NCI-H1048 (cell line): ENCODE measurements around the gene SUPT20H.
"Not testable (repeated sequence)": the region's sequence is repeated elsewhere in the genome, so short reads cannot be mapped to it uniquely, and the experiment has no call there.

Experiments
- DNase-seq: peaks from one replicate; lab custom pipeline; 2025; lab: John Stamatoyannopoulos, UW

Gene SUPT20H

DNA sequence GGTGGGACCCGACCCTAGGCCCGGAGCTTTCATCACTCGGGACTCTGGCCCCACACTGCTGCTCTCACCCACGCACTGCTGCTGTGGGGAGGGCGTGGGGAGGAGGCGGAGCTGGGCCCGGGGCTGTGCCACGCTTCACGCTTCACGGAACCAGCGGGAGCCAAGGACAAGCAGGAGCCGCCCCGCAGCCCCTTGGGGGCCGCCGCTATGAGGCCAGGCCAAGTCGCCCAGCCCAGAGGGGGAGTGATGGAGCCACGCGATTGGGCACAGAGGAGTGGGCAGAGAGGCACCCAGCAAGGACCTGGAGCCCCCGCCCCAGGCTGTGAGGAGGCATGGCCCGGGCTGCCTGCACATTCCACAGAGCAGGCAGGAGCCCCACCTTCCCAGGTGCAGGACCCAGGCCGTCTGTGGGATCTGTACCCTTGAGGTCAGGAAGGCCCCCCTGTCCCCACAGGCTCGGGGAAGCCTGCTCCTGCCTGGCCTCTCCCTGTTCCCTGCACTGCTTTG, 10.2 kb upstream of the SUPT20H start:
- no peak for DNase-seq

DNA sequence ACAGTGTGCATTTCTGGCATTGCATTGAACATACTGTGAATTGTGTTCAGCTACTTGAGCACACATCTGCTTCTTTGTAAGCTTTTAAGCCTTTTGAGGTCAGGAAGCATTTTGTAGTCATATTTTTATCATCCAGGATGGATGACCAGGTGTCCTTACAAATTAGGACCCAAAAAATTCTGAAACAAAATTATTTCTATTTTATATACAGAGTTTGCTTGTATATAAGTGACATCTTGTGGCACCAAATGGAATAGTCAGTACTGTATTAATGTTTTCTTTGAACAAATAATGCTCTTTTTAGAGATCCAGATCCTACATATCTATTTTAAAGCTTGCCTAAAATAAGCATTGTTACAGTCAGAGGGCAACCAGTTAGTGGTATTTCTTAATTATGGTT, 9.5 kb upstream of the SUPT20H start:
- DNase-seq: no peak

DNA sequence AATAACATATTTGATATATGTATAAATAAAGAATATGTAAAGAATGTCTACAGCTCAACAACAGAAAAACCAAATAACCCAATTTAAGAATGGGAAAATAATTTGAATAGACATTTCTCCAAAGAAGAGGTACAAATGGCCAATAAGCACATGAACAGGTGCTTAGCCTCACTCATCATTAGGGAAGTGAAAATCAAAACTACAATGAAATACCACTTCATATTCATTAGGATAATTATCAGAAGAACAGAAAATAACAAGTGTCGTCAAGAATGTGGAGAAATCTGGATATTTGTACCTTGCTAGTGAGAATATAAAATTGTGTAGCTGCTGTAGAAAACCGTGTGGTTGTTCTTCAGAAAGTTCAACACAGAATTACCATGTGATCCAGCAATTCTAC, 8.4 kb upstream of the SUPT20H start:
- DNase-seq: no peak

DNA sequence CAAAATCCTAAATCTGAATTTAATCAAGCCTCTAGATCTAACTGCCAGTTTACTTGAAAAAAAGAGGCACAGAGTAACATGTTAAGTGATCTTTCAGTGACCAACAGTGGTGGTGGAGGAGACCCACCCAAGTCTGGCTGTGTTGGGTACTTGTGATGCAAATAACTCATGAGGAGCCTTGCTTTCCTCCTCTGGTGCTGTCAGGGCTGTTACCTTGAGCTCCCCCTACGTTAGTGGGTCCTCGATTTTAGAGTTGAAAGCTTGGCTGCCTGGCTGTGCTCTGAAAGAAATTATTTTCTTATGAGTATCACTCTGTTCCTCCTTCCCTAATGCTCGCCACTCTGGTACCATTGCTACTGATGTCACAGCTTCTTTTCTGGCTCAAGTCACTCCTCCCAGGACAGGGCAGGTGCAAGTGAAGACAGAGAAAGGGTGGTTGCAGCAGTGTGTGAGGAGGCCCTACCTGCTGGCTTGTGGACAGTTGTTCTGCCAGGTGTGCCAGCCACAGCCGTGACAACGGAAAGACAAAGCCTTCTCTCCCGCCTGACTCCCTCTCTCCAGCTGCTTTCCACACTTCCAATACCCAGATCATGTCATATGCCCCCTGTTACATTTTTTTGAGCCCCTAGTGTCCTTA, 6.5 kb upstream of the SUPT20H start:
- no peak for DNase-seq

DNA sequence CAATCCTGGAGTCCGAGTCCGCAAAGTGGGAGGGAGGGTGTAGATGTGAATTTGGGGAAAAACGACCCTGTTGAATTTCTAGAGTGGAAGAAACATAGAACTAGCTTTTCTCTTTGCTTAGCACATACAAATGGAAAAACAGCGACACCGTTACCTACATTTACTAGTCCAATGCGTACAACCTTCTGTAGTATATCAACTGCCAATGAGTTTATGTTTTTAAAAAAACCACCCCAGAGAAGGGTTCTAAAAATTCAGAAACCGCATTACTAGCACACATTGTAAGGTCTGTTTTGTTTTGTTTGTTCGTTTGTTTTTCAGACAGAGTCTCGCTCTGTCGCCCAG, 332 bp upstream of the SUPT20H start:
- DNase-seq: no peak

DNA sequence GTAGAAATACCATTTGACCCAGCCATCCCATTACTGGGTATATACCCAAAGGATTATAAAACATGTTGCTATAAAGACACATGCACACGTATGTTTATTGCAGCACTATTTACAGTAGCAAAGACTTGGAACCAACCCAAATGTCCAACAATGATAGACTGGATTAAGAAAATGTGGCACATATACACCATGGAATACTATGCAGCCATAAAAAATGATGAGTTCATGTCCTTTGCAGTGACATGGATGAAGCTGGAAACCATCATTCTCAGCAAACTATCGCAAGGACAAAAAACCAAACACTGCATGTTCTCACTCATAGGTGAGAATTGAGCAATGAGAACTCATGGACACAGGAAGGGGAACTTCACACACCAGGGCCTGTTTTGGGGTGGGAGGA, 3.3 kb downstream of the SUPT20H start:
- not testable (repeated sequence) for DNase-seq

DNA sequence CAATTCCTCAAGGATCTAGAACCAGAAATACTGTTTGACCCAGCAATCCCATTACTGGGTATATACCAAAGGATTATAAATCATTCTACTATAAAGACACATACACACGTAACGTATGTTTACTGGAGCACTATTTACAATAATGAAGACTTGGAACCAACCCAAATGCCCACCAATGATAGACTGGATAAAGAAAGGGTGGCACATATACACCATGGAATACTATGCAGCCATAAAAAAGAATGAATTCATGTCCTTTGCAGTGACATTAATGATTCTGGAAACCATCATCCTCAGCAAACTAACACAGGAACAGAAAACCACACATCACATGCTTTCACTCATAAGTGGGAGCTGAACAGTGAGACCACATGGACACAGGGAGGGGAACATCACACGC, 6.4 kb downstream of the SUPT20H start:
- DNase-seq: not testable (repeated sequence)

DNA sequence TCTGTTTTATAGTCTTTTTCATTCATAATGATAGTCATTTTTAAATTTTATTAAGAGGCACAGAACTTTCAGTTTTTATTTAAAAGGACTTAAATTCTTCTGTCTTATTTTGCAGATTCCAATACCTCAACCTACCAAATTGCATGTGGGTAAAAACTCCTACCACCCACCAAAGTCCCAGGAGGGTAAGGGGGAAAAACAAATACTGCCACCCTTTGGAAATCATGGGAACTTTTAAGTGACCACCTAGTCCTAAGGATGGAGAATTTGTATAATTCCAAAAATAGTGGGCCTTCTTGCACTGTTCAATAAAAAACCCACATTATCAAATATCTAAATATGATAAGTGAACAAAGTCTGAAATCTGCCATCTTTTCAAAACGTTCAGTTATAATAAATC, 9.7 kb downstream of the SUPT20H start:
- DNase-seq: no peak

DNA sequence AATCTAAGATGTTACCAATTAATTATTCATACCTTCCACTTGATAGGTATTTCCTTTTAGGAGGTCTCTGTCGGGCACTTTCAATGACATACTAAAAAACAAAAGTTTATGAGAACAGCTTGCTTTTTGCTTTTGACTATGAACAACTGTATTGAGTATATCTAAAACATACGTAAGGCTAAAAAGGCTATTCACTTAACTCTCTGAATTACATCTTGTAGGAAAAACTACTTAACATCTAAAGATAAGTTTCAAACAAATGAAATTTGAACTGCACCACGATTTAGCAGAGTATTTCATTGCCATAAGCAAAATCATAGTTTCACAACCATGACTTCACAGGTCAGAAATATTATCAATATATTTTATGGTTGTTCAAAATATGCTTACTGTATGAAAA, 11.6 kb downstream of the SUPT20H start:
- no peak for DNase-seq

DNA sequence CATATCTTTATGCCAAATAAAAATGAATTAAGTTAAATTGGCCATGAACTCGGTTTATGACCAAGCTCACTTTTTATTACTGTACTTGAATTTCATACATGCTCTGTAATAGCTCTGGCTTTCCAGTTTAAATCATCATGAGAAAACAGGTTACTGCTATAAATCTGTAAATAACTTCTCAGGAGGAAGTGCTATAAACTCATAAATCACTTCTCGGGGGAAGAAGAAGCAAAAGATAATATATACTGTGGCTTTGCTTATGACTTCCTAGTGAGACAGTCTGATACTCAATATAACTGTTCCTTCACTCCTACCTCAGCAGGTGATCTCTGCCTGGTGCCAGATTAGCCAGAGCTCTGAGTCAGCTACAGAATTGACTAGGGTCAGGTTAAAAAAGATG, 12.5 kb downstream of the SUPT20H start:
- no peak for DNase-seq

DNA sequence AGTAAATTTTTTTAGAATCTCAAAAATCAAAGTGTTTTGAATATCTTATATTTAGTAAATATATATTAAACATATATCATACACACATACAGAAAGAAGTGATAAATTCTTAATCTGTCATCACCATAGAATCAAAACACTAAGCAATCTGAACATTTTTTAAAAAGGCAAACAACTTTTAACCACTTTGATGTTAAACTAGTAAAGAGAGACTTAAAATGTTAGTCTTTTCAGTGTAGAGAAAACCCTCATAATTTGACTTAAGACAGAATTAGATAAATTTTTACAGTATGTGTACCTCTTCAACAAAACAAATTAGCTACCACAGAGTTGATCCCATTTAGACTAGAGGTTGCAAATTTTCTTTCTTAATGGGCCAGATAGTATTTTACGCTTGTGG, 13.4 kb downstream of the SUPT20H start:
- DNase-seq: no peak

DNA sequence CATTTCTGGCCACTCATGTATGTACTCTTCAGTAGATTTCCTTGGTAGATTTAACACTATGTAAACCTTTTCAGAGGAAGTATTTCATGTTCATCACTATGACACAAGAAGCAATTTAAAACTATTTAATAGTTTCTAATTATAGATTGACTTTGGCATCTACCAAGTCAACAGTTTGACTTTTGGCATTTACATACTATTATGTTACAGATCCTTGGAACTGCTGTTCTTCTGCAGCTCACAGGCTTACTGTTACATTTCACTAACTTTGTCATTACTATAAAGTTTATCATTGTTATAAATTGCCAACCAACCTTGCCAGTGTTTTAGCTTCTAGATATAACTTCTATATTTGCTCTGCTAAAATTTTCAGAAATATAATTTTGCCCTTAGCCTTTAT, 18.7 kb downstream of the SUPT20H start:
- DNase-seq: no peak

DNA sequence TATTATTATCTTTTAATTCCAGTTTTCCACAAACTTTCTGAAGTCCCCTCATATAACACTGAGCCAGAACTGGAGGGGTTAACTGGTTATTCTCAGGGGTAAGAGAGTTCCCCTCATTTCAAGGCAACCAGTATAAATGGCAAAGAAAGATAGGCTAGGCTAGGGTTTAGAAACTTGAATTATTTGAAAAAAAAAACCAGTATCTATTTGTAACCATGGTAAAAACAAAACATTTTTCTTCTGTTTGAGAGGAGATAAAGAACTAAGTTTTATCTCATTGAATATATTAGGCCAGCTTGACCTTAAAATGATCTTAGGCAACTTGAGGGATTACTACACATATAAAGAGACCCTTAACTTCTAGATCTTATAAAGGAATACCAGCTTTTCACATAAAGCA, 19.6 kb downstream of the SUPT20H start:
- DNase-seq: no peak

DNA sequence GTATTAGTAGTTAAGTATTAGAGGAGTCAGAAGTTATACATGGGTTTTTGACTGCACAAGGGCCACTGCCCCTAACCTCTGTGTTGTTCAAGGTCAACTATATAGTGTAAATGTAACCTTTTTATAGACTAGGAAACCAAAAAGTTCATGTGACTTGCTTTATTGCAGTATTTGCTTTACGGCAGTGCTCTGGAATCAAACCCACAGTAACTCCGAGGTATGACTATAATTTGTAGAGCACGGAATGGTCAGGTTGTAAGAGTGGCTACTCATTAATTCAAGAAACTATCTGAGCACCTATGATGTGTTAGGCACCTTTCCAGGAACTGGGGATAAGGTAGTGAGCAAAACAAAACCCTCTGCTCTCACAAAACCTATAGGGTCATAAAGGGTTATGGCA, 22.2 kb downstream of the SUPT20H start:
- DNase-seq: no peak

DNA sequence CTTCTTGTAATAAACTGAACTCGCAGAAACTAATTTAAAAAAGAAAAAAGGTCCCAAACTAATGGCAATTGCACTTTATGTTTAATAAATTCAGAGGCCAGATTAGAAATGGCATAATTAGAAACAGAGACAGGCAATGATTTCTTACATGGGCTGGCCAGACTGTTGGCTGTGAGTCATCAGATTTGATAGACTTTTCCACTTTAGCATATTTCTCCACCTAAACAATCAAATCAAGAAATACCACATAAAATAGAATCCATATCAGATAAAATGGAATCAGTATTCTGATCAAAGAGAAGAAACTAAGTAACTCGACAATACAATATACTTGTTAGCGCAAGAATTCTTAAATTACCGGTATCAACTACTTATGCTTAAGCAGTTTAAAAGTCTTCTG, 29.9 kb downstream of the SUPT20H start:
- no peak for DNase-seq

DNA sequence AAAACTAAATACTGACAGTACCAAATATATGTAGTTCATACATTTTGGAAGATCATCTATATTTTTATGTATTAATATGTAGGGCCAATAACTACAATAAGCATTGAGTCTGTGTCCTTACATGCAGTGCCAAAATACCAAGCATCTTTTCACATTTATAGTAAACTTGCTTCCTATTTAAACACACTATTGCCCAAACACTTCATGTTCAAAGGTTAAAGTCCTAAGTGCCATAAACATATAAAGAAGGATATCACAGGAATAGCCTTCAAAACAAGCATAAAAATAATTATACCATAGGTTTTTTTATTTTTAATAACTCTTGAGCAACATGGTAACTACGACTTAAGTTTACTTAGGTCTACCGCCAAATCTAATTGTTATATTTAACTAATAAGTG, 31.8 kb downstream of the SUPT20H start:
- DNase-seq: no peak

DNA sequence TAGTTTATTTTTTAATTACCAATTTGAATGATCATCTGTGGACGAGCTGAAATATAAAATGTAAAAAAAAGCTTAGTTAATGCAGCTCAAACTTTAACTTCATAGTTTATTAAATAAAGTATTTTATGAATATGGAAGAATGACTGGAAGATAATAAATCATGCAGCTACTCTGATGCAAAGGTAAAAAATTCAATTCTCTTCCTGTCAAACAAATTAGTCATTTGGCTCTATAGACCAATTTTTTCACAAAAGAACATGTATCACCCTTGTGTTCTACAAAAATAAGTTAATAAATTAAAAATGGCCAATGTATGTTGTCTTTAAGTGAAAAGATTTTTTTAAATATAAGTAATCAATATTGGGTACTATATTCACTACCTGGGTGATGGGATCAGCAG, 32.7 kb downstream of the SUPT20H start:
- DNase-seq: no peak

DNA sequence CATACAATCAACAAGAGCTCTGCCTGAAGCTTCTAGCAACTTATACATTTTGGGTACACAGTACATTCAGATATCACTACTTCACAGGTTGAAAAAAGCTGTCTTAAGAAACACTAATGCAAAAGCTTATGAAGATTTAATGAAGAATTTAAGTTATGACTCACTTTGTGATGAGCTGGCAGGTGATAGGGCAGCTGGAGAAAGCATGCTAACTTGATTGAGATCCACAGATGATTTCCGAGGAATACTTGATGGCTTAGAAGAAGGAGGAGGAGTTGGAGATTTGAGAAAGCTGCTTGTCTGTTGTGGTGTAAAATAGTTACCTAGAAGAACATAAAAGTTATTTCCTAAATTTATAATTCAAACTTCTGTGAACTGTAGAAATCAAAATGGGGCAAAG, 35.6 kb downstream of the SUPT20H start:
- DNase-seq: no peak

DNA sequence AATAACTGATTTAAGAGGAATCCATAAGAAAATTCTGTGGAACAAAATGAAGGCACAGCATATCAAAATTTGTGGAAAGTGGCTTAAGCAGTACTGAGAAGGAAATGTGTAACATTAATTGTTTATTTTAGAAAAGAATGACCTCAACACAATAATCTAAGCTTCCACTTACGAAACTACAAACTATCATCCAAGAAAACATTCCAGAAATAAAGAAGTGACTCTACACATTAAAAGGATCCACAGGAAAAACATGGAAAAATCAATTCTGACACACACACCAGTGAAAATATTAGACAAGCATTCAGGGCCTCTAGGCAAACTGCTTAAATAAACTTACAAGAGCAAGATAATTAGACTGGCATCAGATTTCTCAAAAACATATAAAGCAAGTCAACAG, 44.9 kb downstream of the SUPT20H start:
- no peak for DNase-seq

DNA sequence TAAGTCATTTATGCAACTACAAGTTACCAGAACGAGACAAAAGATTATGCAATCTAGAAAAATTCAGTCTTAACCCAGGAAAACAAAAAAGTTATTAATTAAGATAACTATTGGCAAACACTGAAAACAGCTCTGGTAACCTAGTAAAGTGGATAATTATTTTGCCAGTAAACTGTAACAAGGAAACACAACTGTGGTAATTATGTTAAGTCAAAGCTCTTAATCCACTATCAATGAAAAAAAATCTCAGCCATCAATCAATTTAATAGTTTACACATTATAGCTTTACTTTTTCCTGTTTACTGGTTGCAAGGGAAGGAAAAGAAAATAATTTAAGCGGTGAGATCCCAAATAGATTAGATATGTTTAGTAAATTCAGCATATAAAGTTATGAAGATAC, 47.7 kb downstream of the SUPT20H start:
- no peak for DNase-seq

DNA sequence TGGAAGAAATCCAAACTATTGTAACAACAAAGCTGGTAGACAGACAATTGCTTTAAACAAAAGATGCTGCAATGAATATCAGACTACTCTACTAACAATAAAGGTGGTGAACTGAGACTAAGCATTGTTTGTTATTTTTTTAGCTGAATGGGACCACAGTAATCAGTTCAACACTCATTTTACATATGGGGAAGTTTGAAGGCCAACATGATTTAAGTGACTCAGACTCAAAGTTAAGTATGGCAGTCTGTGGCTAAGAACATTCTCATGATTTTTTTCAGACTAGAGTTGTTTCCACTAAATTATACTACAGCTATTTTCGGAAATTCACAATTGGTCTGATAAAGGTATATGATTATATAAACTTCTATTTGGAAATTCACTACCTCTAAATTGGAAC, 48.5 kb downstream of the SUPT20H start:
- DNase-seq: no peak

DNA sequence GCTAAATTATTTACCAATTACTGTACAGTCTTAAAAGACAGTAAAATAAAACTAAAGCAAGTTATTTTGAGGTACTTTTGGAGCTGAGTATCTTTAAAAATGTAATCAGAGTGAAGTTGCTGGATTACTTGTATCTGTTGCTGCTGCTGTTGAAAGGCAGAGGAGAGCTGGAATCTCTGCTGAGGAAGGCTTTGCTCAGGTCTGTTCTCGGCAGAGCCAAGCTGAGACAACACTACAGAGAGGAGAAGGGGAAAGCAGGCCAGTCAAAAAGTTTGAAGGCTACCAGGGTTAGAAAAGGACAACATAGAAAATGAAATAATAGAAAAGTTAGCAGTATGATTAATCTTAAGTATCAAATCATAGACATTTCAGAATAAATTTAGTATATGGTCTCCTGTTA, 49.1 kb downstream of the SUPT20H start:
- no peak for DNase-seq

DNA sequence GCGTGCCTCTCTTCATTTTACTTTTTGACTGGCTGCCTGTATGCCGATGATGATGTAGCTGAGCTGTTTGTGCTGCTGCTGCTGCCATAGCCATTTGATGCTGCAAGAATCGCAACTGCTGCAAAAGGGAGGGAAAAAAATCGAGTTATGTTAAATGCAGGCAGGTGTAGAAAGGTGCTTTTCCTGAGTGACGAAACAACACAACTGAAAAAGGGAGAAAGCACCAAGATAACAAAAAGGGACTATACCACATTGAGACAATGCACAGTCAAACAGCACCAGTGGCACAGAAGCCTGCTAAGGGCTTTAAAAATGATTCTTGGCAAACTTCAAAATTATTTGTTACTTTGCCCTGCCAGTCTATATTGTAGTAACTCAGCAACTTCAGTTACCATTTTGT, 49.8 kb downstream of the SUPT20H start:
- no peak for DNase-seq

DNA sequence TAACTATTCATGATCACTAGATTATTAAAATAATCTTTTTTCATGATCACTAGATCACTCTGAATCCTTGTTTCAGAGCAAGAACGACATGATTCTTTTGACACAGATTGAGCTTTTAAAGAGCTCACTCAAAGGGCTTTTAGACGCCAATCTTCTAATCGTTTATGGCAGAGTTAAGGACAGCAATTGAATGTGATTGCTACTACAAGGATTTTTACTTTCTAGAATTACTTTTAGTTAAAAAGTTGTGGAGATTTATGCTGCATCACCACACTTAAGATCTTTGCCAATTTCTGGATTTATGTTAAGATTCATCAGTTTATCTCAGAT, 57.6 kb downstream of the SUPT20H start:
- DNase-seq: no peak
